NCI-H226 (cell line): ENCODE results near the gene ABCB4.

Source experiments
- DNase-seq: peaks from one replicate; pipeline ENCODE4 v3.0.0-alpha.2; 2015

ABCB4 gene

DNA sequence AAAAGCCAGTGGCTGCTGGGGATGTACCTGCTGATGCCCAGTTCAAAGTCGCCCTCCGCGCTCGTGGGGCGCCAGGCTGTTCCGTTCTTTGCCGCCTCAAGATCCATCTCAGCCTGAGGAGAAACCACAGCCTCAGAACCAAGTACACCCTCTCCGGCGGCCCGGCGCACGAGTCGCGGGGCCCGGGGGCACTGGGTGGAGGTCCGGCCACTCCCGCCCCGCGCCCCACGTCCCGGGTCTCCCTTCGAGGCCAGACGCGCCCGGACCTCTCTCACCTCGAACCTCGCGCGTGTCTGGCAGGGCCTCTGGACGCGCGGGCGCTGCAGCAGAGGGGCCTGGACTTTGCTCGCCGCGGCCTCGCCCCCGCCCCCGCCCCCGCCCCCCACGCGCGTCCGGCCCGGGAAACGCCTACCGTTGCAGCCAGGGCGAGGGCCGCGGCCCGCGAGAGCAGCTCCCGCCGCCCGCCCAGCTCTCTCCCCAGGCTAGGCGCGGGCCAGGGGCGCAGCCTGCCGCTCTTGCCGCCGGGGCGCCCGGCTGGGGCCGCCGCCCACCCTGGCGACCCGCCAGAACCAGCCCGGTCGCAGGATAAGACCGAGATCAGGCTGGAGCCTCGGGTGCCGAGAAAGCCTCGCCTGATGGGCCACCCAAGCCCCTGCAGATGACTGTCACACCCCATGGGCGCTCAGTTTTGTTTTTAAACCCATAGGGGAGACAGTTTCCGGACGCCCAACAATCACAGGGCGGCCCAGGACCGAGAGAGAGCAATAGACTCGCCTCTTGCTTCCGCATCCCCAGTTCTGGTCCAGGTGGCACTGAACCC is at the start of gene ABCB4:
Gene ABCB4, minus strand, starts transcription at position 322 of the 820 bp plus-strand sequence. Its CDS starts 215 bp downstream, at position 107.
- DNase-seq: no peak

- DNase-seq: no peak
Observed at GRCh38 chr7:87518735-87519134, 43.3 kb upstream of the ABCB4 start.

- no peak for DNase-seq
Observed at GRCh38 chr7:87517891-87518290, 42.4 kb upstream of the ABCB4 start.

DNA sequence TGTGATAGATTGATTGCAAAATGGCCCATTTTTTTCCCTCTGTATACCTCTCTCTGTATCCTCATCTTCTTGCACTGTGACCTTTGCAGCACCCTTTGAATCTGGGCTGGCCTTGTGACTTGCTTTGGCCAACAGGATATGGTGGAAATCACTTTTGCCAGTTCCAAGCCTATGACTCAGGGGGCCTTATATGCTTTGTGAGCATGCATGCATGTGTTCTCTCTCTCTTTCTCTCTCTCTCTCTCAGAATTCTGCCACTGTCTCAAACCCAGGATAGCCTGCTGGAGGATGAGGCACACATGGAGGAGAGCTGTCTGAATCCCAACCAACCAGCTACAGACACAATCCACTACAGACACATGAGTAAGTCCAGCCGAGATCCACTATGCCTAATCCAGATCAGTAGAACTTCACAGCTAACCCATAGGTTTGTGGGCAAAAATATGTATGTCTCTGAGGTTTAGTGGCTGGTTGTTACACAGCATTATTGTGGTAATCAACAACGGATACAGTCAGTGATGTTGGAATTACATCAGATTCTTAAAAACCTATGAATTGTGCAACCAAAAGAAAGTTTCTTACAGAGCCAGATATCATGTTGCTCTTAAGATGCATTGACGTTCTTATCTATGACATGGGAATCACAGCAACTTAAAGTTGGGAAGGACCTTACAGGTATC is 41.8 kb upstream of the ABCB4 start:
- DNase-seq: no peak

DNA sequence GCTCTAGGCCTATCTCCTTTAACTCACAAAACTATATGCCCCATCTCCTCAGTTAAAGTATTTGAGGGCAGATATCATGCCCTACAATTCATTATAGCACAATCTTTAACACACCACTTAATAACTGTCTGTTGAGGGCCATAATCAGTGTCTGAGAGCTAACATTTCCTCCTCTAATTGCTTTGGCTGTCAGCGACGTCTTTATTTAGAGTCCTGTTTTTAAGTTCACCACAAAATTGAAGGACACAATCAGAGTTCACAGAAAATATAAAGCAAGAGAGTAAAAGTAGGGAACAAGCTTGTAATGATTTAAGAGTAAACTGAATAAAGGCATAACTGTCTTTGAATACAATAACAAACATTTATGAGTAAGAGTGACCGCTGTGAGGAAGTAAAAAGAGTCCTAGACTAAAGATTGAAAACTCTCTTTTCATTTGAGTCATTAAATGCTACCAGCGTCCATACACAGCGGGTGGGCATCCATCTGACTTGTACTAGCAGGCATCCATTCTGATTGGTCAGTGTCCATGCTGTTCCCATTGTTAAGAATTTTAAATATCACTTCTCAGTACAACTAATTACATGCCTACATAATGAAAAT is 38.4 kb upstream of the ABCB4 start:
- no peak for DNase-seq

DNA sequence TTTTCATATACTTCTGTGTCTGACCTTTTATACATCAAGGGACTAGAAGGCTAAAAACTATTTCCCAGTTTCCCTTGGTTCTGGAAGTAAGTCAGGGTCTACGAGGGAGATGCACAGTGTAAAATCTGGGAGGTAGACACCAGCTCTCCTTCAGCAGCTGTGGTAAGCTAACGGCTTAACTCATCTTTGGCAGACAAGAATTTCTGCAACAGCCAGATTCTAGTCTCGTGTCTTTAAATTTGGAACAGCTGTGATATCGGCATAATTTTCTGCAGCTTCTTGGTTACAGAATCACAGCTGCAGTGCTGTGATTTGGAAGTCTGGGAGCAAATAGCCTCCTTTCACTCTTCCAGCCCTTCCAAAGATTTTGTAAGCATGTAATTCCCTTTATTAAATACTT is 37.4 kb upstream of the ABCB4 start:
- no peak for DNase-seq

- DNase-seq: no peak
Observed at GRCh38 chr7:87511510-87511909, 36.0 kb upstream of the ABCB4 start.

DNA sequence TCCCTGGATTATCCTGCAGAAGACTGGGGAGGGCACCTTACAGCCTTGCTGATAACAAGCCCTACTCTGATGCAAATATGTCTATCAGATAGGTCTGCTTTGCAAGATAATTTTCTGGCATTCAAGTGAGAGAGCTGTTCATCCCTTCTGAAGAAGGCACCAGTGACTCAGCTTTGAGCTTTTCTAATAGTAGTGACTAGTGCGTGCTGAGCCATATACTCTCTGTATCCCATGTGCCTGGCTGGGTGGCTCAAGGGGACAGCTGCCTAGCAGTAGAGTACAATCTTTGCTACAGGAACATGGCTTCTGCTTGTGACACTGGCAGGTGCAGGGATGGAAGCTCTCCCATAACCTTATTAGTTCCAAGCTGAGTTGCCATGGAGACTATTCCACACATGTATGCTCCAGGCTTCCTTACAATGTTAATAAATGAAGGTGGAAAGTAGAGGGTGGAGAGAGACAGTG is 35.0 kb upstream of the ABCB4 start:
- DNase-seq: no peak

GRCh38 chr7:87507446-87507845 is 32.0 kb upstream of the ABCB4 start:
- DNase-seq: no peak

DNA sequence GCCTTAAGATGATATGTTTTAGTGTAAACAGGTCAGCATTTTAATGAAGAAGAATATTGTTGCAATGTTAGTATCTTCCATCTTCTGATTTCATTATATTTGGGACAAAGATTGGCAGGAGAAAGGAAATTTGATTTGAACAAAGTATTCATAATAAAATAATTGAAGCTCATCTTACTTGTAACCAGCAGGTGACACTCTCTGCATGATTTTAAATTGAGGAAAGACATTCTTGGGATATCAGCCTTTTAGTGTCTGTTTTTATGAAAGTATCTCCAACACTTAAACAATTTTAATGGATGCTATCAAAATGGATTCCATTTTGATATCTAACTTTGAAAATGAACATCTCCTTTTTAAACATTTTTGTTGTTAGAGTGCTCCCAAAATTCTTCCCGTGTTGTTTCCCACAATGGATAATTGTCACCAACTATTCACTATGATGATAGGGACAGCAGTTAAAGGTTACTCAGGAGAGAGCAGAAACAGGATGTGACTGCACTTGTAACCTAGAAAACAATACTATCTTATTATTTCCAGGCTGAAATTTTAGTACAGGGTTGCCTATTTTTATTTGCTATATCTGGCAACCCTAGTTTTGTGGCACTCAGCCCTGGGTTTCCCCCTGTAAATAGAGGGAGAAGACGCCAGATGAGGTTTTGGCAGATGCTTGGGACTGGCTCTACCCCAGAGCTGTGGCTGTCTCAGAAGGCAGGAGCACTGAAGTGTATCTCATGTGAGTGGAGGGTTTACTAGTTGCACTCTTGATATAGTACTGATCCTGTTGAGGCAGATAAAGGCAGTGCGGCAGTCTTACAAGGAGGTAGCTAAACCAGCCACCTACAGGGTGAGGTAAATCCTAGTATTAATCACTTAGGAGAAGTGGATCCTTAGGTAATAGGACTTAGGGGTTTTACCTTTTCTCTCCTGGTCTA is 31.0 kb upstream of the ABCB4 start:
- DNase-seq: no peak

GRCh38 chr7:87505557-87506245 is 30.2 kb upstream of the ABCB4 start:
- no peak for DNase-seq

GRCh38 chr7:87505122-87505521 is 29.6 kb upstream of the ABCB4 start:
- DNase-seq: no peak

GRCh38 chr7:87499494-87499893 is 24.0 kb upstream of the ABCB4 start:
- no peak for DNase-seq

DNA sequence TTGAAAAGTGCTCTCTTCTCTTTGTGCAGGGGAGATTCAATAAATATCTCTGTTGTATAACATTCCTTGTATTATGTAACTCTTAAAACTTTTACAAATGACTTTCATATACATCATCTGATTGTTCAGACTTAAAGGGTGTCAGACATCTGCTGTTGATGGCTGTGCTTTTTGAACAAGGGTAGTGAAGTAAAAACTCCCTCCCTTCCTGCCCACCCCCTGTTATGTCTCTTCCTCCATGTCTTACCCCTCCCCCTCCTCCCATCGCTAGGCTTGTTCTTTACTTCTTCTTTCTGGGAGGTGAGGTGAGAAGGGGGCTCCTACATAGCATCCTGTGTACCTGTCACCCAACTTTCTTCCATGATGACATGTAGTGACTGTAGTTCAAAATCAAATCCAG is 23.4 kb upstream of the ABCB4 start:
- no peak for DNase-seq

GRCh38 chr7:87497482-87497881 is 22.0 kb upstream of the ABCB4 start:
- no peak for DNase-seq

DNA sequence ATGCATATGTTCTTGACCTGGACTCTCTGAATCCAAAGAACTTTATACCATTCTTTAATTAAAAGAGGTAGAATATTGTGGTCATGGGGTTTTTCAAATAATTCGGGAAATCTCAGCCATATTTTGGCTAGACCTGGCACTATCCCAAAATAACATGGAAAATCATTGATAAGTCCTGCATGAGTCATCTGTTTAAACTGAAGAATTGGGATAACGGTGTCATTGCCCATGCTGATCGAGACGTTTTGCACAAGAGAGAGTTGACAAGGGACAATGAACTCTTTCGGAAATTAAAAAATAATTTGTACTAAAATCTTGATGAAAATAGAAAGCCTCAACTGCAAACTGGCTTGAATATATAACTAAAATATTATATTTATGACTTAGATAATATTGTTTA is 19.9 kb upstream of the ABCB4 start:
- no peak for DNase-seq

DNA sequence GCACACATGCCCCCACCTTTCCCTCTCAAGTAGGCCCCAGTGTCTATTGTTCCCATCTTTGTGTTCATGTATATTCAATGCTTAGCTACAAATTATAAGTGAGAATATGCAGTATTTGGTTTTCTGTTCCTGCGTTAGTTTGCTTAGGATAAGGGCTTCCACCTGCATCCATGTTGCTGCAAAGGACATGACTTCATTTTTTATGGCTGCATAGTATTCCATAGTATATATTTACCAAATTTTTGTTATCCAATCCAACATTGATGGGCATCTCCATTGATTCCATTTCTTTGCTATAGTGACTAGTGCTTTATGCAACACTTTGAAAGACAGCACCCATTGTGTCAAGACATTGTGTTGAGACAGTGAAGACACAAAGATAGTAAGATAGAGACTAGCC is 19.0 kb upstream of the ABCB4 start:
- no peak for DNase-seq

DNA sequence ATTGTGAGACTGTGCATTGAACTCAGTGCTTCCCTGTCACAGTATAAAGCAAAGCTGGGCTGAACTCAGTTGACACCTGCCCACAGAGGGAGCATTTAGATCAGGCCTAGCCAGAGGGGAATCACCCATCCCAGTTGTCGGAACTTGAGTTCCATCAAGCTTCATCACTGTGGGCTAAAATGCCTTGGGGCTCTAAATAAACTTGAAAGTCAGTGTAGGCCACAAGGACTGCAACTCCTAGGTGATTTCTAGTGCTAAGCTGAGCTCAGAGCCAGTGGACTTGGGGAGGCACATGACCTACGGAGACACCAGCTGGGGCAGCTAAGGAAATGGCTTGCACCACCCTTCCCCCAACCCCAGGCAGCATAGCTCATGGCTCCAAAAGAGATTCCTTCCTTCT is 7.7 kb upstream of the ABCB4 start:
- DNase-seq: no peak

DNA sequence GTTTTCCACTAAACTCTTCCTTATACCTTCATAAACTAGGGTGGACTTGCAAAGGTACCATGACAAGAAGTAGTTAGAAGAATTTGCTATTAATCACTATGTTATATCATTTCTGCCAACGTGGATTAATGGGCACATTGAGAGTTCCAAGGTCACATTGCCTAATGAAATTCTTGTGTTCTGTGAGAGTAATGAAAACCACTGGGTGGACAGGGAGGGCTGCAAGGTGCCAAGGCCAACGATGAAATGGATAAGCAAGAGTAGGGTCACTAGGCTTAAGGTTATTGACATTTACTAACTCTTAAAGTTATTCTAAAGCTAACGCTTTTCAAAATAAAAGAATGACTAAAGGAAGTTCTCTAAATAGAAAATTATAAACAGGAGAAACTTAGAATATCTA is 6.6 kb upstream of the ABCB4 start:
- no peak for DNase-seq

DNA sequence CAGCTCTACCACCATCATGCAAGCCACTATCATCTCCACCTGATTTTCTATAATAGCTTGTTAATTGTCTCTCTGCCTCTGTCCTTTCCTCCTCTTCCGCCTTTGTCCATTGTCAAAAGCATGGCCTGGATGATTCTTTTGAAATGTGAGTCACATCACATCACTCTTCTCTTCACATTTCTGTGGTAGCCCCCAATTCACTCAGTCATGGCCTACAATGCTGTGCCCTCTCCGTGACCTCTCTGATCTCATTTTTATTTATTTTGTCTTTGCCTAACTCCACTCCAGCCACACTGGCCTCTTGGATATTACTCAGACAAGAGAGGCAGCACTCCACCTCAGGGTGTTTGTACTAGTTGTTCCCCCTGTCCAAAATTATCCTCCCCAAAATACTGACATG is 4.9 kb upstream of the ABCB4 start:
- DNase-seq: no peak

GRCh38 chr7:87479951-87480350 is 4.5 kb upstream of the ABCB4 start:
- no peak for DNase-seq

DNA sequence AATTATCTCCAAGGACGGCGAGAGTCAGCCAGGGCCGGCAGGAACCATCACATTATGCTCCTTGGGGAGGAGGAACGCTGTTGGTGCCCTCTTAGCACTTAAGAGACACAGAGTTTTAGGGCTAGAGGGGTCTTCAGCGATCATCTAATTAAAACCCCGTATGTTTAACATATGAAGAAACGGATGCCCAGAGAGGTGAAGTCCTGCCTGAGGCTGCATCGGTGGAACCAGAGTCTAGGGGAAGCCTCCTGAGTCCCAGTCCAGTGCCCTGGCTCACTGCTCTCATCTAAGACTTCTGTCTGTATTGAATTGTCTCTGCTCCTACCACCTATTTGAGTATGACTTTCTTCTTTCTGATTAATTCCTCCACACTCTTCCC is 688 bp upstream of the ABCB4 start:
- DNase-seq: no peak
